Fibroblast of upper back skin (primary cell): ENCODE data around the gene PCDHGB1.
"Not testable (repeated sequence)": the region's sequence is repeated elsewhere in the genome, so short reads cannot be mapped to it uniquely, and the experiment has no call there.

Experiments
- DNase-seq: peaks from one replicate; pipeline ENCODE4 v3.0.0-alpha.2; 2013

Gene PCDHGB1

GRCh38 chr5:141384471-141385267 lies 34.8 kb downstream of the PCDHGB1 start:
- DNase-seq: no peak

DNA sequence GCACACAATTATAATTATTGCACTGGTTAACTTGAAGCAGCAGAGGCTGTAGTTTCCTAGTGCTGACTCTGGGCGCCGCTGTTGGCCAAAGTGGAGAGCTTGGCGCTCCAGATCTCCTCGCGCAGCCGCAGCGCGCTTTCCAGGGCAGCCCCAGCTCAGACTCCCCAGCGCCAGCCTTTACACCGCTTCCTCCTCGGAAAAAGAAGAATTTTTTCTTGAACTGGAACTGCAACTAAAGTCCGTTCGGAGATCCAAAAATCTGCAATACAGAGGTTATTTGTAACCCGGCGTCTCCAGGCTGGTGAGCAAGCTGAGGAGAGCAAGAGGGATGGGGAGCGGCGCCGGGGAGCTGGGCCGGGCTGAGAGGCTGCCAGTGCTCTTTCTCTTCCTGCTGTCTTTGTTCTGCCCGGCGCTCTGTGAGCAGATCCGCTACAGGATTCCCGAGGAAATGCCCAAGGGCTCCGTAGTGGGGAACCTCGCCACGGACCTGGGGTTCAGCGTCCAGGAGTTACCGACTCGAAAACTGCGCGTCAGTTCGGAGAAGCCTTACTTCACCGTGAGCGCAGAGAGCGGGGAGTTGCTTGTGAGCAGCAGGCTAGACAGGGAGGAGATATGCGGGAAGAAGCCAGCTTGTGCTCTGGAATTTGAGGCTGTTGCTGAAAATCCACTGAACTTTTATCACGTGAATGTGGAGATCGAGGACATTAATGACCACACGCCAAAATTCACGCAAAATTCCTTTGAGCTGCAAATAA lies 37.8 kb downstream of the PCDHGB1 start, which contains the start of gene PCDHGB4:
Gene PCDHGB4, plus strand, starts transcription at position 142 of the 755 bp plus-strand sequence. Its CDS starts 187 bp downstream, at position 329.
- DNase-seq: peak; percentile 49

DNA sequence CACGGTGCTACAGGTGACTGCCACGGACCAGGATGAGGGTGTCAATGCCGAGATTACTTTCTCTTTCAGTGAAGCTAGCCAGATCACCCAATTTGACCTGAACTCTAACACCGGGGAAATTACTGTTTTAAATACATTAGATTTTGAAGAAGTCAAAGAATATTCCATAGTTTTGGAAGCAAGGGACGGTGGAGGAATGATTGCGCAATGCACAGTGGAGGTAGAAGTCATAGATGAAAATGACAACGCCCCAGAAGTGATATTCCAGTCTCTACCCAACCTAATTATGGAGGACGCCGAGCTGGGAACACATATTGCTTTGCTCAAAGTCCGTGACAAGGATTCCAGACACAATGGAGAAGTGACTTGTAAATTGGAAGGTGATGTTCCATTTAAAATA lies 38.8 kb downstream of the PCDHGB1 start:
- no peak for DNase-seq

GRCh38 chr5:141389153-141390042 lies 39.5 kb downstream of the PCDHGB1 start:
- no peak for DNase-seq

DNA sequence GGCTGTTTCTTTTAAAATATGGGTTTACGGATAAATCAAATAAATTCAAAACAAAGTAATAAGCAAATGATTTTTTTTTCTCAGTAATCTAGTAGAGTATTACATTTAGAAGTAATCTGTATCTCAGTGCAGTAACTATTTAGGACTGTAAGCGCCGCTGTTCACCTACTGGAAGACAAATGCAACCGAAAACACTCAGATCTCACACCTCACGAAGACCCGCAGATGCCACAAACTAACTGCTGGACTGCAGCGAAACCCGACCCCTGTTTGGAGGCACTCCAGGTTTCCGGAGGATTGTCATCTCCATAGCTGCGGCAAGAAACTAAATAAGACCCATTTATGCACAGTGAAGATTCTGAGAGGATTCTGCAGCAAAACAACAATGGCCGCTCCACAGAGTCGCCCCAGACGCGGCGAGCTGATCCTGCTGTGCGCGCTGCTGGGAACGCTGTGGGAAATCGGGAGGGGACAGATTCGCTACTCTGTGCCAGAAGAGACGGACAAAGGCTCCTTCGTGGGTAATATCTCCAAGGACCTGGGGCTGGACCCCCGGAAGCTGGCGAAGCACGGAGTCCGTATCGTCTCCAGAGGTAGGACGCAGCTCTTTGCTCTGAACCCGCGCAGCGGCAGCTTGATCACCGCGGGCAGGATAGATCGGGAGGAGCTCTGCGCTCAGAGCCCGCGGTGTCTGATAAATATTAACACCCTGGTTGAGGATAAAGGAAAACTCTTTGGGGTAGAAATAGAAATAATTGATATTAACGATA lies 42.7 kb downstream of the PCDHGB1 start, which contains the start of gene PCDHGA8:
Gene PCDHGA8, plus strand, starts transcription at position 205 of the 770 bp plus-strand sequence. Its CDS starts 181 bp downstream, at position 386.
- peak; percentile 26 for DNase-seq

- no peak for DNase-seq
Observed at GRCh38 chr5:141393267-141393666, 43.4 kb downstream of the PCDHGB1 start.

- not testable (repeated sequence) for DNase-seq
Observed at GRCh38 chr5:141394401-141395187, 44.7 kb downstream of the PCDHGB1 start.

DNA sequence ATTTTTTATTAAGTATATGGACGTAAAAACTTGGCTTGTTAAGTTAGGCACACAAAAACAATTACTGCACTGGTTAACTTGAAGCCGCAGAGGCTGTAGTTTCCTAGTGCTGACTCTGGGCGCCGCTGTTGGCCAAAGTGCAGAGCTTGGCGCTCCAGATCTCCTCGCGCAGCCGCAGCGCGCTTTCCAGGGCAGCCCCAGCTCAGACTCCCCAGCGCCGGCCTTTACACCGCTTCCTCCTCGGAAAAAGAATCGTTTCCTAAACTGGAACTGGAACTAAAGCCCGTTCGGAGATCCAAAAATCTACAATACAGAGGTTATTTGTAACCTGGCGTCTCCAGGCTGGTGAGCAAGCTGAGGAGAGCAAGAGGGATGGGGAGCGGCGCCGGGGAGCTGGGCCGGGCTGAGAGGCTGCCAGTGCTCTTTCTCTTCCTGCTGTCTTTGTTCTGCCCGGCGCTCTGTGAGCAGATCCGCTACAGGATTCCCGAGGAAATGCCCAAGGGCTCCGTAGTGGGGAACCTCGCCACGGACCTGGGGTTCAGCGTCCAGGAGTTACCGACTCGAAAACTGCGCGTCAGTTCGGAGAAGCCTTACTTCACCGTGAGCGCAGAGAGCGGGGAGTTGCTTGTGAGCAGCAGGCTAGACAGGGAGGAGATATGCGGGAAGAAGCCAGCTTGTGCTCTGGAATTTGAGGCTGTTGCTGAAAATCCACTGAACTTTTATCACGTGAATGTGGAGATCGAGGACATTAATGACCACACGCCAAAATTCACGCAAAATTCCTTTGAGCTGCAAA lies 48.1 kb downstream of the PCDHGB1 start, which contains the start of gene PCDHGB5:
Gene PCDHGB5, plus strand, starts transcription at position 192 of the 796 bp plus-strand sequence. Its CDS starts 181 bp downstream, at position 373.
- peak; percentile 61 for DNase-seq

- no peak for DNase-seq
Observed at GRCh38 chr5:141398608-141399007, 48.7 kb downstream of the PCDHGB1 start.

DNA sequence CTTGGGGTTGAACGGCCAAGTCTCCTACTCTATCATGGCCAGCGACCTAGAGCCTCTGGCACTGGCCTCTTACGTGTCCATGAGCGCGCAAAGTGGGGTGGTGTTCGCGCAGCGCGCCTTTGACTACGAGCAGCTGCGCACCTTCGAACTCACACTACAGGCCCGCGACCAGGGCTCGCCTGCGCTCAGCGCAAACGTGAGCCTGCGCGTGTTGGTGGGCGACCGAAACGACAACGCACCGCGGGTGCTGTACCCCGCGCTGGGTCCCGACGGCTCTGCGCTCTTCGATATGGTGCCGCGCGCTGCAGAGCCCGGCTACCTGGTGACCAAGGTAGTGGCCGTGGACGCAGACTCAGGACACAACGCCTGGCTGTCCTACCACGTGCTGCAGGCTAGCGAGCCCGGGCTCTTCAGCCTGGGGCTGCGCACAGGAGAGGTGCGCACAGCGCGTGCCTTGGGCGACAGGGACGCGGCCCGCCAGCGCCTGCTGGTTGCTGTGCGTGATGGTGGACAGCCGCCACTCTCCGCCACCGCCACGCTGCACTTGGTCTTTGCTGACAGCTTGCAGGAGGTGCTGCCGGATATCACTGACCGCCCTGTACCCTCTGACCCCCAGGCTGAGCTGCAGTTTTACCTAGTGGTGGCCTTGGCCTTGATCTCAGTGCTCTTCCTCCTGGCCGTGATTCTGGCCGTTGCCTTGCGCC lies 49.8 kb downstream of the PCDHGB1 start:
- DNase-seq: no peak
